ENCODE measurements around the gene AP4S1.
"Not testable (repeated sequence)": the region's sequence is repeated elsewhere in the genome, so short reads cannot be mapped to it uniquely, and the experiment has no call there.

The AP4S1 gene

DNA sequence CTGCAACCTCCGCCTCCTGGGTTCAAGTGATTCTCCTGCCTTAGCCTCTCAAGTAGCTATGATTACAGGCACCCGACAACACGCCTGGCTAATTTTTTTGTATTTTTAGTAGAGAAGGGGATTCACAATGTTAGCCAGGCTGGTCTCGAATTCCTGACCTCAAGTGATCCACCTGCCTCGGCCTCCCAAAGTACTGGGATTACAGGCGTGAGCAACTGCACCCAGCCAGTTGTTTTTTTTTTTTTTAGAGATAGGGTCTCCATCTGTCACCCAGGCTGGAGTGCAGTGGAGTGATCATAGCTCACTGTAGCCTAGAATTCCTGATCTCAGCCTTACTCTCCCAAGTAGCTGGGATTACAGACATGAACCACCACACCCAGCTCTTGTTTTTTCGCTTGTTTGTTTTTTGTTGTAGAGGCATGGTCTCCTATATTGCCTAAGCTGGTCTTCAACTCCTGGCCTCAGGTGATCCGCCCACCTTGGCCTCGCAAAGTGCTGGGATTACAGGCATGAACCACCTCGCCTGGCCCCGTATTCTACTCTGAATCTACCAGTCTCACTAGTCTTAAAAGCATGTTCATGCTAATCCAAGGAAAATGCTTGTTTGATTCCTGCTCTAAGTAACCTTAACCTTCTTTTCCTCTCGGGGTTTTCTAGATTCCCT is 32.4 kb downstream of the AP4S1 start:
- Histone ChIP-seq H3K27me3 (ENCODE audit: control insufficient read depth, insufficient read depth, low read length) (no peaks in the 10 kb centered on the region), H3K27ac (ENCODE audit: low read depth, low read length) (no peak overlapping the region), H3K36me3 (ENCODE audit: control insufficient read depth, insufficient read depth, low read length) (no peaks in the 10 kb centered on the region), H3K4me1 (ENCODE audit: control insufficient read depth, insufficient read depth, low read length) (no peaks in the 10 kb centered on the region), H3K9ac (ENCODE audit: low read length) (no peak overlapping the region), H3K4me3 (ENCODE audit: low read length) (no peak overlapping the region)

DNA sequence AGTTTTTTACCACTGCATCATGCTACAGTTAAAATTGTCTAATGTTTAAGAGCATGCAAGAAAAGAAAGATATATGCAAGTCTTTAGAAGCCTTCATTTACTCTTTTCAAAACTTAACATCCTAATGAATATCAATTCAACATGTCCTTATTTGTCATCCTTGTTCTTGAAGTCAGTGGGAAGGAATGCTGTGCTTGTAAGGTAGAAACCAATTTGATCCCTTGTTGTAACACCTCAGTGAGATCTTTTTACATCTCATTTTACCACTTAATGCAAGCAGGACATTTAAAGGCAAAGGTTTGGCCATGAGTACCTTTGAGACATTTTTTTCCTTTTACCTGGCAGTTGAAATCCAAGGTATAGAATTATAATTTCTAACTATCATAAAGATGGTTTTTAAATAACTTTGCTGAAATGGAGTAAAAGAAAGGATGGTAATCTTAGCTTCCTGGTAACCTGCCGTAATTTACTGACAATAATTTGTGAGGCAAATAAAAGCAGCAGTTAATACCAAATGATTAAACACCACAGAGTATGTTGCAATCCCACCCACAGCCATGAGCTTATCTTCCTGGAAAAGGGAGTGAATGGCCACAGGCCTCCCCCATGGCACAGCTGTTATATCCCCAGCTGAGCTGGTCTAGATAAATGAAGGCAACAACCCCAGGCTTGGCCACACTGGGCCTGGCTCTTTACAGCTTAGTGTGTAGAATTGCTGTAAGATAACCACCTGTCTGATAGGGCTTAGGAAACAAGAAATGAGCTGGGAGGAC is 33.9 kb downstream of the AP4S1 start:
- H3K27me3 ChIP-seq (ENCODE audit: control insufficient read depth, insufficient read depth, low read length), result no peaks in the 10 kb centered on the region
- no peaks in the 10 kb centered on the region for H3K36me3 ChIP-seq (ENCODE audit: control insufficient read depth, insufficient read depth, low read length)
- no peak overlapping the region for H3K9ac ChIP-seq (ENCODE audit: low read length)
- no peaks in the 10 kb centered on the region for H3K4me1 ChIP-seq (ENCODE audit: control insufficient read depth, insufficient read depth, low read length)
- H3K4me3 ChIP-seq (ENCODE audit: low read length), result no peak overlapping the region
- no peak overlapping the region for H3K27ac ChIP-seq (ENCODE audit: low read depth, low read length)

DNA sequence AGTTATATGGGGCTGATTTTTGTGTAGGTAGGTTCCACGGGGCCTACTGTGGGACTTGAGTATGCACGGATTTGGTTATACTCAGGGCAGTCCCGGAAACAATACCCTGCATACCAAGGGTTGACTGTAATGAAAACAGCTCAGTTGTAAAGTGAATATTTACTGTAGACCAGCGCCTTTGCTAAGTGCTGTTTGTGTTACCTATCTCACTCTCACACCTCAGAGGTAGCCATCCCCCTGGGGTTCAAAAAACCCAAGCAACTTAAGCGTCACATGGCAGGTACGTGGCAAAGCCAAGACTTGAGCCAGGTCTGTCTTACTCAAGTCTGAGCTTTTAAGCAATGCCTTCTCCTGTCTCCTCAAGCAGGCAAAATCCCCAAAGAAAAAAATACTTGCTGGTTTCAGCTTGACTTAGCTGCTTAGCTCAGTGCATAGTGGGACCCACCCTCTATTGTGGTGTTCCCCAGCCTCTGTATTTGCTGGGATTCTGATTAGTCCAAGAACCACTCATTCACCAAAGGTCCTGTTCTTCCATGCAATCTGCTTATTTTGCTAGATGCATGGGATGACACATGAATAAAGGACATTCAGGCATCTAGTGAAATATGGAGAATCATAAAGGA is 34.9 kb downstream of the AP4S1 start:
- no peak overlapping the region for H3K27ac ChIP-seq (ENCODE audit: low read depth, low read length)
- H3K4me3 ChIP-seq (ENCODE audit: low read length), result no peak overlapping the region
- no peaks in the 10 kb centered on the region for H3K27me3 ChIP-seq (ENCODE audit: control insufficient read depth, insufficient read depth, low read length)
- H3K36me3 ChIP-seq (ENCODE audit: control insufficient read depth, insufficient read depth, low read length), result no peaks in the 10 kb centered on the region
- H3K9ac ChIP-seq (ENCODE audit: low read length), result no peak overlapping the region
- no peaks in the 10 kb centered on the region for H3K4me1 ChIP-seq (ENCODE audit: control insufficient read depth, insufficient read depth, low read length)

DNA sequence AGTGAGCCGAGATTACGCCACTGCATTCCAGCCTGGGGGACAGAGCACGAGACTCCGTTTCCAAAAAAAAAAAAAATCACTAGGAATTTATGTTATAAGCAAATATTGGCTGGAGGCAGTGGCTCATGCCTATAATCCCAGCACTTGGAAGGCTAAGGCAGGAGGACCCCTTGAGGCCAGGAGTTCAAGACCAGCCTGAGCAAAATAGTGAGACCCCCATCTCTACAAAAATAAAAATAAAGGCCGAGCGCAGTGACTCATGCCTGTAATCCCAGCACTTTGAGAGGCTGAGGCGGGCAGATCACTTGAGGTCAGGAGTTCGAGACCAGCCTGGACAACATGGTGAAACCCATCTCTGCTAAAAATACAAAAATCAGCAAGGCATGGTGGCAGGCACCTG is 37.5 kb downstream of the AP4S1 start:
- H3K4me3 ChIP-seq (ENCODE audit: low read length); H3K27ac ChIP-seq (ENCODE audit: low read depth, low read length); H3K27me3 ChIP-seq (ENCODE audit: control insufficient read depth, insufficient read depth, low read length); H3K36me3 ChIP-seq (ENCODE audit: control insufficient read depth, insufficient read depth, low read length); H3K4me1 ChIP-seq (ENCODE audit: control insufficient read depth, insufficient read depth, low read length); H3K9ac ChIP-seq (ENCODE audit: low read length): not testable (repeated sequence)

DNA sequence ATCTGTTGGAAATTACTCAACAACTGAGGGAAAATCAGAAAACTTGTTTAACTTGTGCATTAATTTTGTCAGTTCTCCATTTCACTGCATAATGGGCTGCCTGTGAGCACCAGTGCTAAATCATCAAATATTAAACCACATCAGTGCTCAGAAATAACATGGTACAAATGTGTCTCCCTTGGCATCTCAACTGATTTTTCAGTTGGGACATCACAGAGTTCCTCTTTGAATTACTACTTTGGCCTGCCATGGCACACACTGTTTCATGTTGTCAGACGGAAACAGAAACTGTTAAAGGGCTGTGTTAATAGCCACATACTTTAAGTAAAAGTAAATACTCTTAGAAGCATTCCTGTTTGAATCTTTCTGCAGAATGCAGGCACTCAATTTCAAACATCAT is 42.8 kb downstream of the AP4S1 start:
- Histone ChIP-seq H3K27ac (ENCODE audit: low read depth, low read length) (no peak overlapping the region), H3K9ac (ENCODE audit: low read length) (no peak overlapping the region), H3K27me3 (ENCODE audit: control insufficient read depth, insufficient read depth, low read length) (no peaks in the 10 kb centered on the region), H3K4me3 (ENCODE audit: low read length) (no peak overlapping the region), H3K4me1 (ENCODE audit: control insufficient read depth, insufficient read depth, low read length) (no peaks in the 10 kb centered on the region), H3K36me3 (ENCODE audit: control insufficient read depth, insufficient read depth, low read length) (no peaks in the 10 kb centered on the region)

DNA sequence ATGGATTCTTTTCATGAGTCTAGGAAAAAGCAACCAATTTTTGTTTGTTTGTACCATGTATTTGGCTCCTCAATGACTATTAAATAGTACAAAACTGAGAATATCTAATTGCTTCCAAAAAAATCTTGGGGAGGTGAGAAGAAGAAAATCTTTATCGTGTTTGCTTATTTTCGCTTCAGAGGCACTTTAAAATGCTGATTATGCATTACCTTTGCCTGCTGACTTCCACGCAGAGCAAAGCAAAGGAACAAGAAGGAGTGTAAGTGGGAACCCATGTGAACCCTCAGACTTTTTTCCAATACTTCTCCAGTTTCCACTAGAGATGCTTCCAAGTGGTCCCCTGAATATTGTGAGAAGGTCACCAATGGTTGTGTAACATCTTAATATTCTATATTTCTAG is 43.9 kb downstream of the AP4S1 start:
- Histone ChIP-seq H3K4me3 (ENCODE audit: low read length) (no peak overlapping the region), H3K27ac (ENCODE audit: low read depth, low read length) (no peak overlapping the region), H3K27me3 (ENCODE audit: control insufficient read depth, insufficient read depth, low read length) (no peaks in the 10 kb centered on the region), H3K4me1 (ENCODE audit: control insufficient read depth, insufficient read depth, low read length) (no peaks in the 10 kb centered on the region), H3K36me3 (ENCODE audit: control insufficient read depth, insufficient read depth, low read length) (no peaks in the 10 kb centered on the region), H3K9ac (ENCODE audit: low read length) (no peak overlapping the region)

DNA sequence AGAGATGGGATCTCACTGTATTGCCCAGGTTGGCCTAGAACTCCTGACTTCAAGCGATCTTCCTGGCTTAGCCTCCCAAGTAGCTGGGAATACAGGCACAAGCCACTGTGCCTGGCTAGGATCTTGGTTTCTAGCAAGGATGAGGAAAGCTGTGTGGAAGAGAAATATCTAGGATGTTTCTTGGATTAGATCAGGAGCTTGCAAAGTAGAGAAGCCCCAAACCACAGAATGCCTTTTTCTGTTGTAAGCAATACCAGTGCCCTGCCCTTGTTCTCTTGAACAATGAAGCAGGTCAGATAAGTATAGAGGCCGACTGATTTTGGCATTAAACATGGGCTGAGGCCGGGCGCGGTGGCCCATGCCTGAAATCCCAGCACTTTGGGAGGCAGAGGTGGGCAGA is 45.0 kb downstream of the AP4S1 start:
- H3K4me1 ChIP-seq (ENCODE audit: control insufficient read depth, insufficient read depth, low read length), result no peaks in the 10 kb centered on the region
- no peak overlapping the region for H3K9ac ChIP-seq (ENCODE audit: low read length)
- H3K4me3 ChIP-seq (ENCODE audit: low read length), result no peak overlapping the region
- H3K27ac ChIP-seq (ENCODE audit: low read depth, low read length), result no peak overlapping the region
- no peaks in the 10 kb centered on the region for H3K27me3 ChIP-seq (ENCODE audit: control insufficient read depth, insufficient read depth, low read length)
- no peaks in the 10 kb centered on the region for H3K36me3 ChIP-seq (ENCODE audit: control insufficient read depth, insufficient read depth, low read length)

DNA sequence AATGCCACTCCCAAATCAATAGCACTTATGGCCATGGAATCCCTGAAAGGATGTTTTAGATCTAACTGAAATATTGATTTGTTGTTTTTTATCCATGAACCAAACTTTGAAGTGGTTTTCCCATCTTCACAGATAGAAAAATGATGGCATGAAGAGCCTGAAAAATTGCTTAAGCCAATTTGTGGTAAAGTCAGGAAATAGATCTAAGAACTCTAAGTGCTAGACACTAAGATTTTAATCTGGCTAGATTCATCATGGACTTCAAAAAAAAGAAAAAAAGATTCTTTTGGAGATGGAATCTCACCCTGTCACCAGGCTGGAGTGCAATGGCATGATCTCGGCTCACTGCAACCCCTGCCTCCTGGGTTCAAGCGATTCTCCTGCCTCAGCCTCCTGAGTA is 45.7 kb downstream of the AP4S1 start:
- Histone ChIP-seq H3K4me3 (ENCODE audit: low read length) (no peak overlapping the region), H3K27me3 (ENCODE audit: control insufficient read depth, insufficient read depth, low read length) (no peaks in the 10 kb centered on the region), H3K27ac (ENCODE audit: low read depth, low read length) (no peak overlapping the region), H3K9ac (ENCODE audit: low read length) (no peak overlapping the region), H3K4me1 (ENCODE audit: control insufficient read depth, insufficient read depth, low read length) (no peaks in the 10 kb centered on the region), H3K36me3 (ENCODE audit: control insufficient read depth, insufficient read depth, low read length) (no peaks in the 10 kb centered on the region)

DNA sequence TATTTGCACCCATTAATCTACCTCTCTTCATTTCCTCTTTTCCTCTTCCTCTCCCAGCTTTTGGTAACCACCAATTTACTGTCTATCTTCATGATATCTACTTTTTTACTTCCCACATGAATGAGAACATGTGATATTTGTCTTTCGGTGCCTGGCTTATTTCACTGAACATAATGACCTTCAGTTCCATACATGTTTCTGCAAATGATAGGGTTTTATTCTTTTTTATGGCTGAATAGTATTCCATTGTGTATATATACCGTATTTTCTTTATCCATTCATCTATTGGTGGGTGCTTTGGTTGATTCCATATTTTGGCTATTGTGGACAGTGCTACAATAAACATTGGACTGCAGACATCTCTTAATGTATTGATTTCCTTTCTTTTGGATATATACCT is 49.7 kb downstream of the AP4S1 start:
- Histone ChIP-seq H3K4me1 (ENCODE audit: control insufficient read depth, insufficient read depth, low read length) (no peaks in the 10 kb centered on the region), H3K36me3 (ENCODE audit: control insufficient read depth, insufficient read depth, low read length) (no peaks in the 10 kb centered on the region), H3K27me3 (ENCODE audit: control insufficient read depth, insufficient read depth, low read length) (no peaks in the 10 kb centered on the region), H3K9ac (ENCODE audit: low read length) (no peak overlapping the region), H3K4me3 (ENCODE audit: low read length) (no peak overlapping the region), H3K27ac (ENCODE audit: low read depth, low read length) (no peak overlapping the region)

DNA sequence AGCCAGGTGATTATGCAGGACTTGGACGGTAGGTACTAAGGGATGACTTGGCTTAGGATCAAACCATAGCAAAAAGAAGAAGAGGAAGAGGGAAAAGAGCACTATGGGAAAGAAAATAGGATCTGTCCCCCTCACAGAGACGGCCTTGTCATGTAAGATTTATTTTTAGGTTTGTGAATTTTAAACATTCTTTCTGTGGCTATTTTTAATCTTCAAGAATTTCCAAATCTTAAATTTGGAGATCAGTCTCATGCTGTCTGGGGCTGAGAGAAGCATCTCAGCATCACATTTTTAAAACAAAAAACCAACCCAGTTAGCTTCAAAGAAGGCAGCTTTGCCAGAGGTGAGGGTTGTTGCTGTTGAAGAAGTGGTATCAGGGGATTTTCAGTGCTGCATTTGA is 53.3 kb downstream of the AP4S1 start:
- no peak overlapping the region for H3K27ac ChIP-seq (ENCODE audit: low read depth, low read length)

DNA sequence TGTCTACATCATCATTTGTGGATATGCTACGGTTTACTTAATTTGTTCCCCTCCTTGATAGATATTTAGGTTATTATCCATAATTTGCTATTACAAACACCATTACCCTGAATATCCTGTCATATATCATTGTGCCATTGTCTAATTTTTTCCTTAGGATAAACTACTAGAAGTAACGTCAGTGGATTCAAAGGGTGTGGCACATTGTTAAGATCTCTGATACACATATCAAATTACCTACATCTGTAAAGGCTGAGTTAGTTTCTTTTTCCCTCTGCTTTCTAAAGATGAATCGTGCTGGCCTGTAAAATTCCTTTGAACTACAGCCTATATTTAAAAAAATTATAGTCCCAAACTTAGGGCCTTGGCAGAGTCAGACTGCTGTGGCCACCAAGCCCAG is 54.6 kb downstream of the AP4S1 start:
- Histone ChIP-seq H3K9ac (ENCODE audit: low read length) (no peak overlapping the region), H3K4me1 (ENCODE audit: control insufficient read depth, insufficient read depth, low read length) (no peaks in the 10 kb centered on the region), H3K27me3 (ENCODE audit: control insufficient read depth, insufficient read depth, low read length) (no peaks in the 10 kb centered on the region), H3K36me3 (ENCODE audit: control insufficient read depth, insufficient read depth, low read length) (no peaks in the 10 kb centered on the region), H3K4me3 (ENCODE audit: low read length) (no peak overlapping the region), H3K27ac (ENCODE audit: low read depth, low read length) (no peak overlapping the region)

More for the DNA sequence above, 53.3 kb downstream of the AP4S1 start:
- no peaks in the 10 kb centered on the region for H3K27me3 ChIP-seq (ENCODE audit: control insufficient read depth, insufficient read depth, low read length)
- no peaks in the 10 kb centered on the region for H3K4me1 ChIP-seq (ENCODE audit: control insufficient read depth, insufficient read depth, low read length)
- H3K9ac ChIP-seq (ENCODE audit: low read length), result no peak overlapping the region
- H3K4me3 ChIP-seq (ENCODE audit: low read length), result no peak overlapping the region
- H3K36me3 ChIP-seq (ENCODE audit: control insufficient read depth, insufficient read depth, low read length), result no peaks in the 10 kb centered on the region

DNA sequence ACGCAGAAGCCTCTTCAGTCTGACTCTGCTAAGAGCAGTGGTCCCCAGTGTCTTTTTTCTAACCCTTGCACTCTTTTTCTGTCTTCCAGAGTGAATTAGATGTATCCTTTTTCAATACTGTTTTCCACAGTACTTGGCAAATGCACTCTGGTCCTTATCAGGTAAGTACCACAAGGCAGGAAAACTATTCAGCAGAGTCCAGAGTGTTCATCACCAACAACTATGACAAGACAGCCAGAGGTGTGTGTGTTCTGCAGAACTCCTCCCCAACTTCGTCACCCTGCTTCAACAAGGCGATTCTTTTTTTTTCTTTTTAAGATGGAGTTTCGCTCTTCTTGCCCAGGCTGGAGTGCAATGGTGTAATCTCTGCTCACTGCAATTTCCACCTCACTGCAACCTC is 55.0 kb downstream of the AP4S1 start:
- Histone ChIP-seq H3K27me3 (ENCODE audit: control insufficient read depth, insufficient read depth, low read length) (no peaks in the 10 kb centered on the region), H3K4me1 (ENCODE audit: control insufficient read depth, insufficient read depth, low read length) (no peaks in the 10 kb centered on the region), H3K4me3 (ENCODE audit: low read length) (no peak overlapping the region), H3K9ac (ENCODE audit: low read length) (no peak overlapping the region), H3K36me3 (ENCODE audit: control insufficient read depth, insufficient read depth, low read length) (no peaks in the 10 kb centered on the region), H3K27ac (ENCODE audit: low read depth, low read length) (no peak overlapping the region)

DNA sequence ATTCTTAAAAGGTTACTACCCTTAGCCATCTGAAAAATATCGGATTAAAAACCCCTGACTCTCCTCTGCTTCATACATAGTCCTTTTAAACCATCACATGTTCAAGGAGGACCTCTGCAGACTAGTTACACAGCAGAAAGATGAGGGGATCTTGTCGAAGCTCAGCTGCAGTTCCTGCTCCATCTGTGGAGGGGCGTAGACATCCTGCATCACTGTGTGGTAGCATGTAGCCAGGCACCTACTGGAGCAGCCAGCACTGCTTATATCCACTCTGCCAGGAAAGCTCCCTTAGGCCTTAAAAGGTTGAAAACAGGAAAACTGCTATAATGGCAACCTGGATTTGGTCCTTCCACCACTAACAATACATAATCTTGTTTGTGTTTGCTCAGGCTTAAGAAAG is 58.3 kb downstream of the AP4S1 start:
- Histone ChIP-seq H3K36me3 (ENCODE audit: control insufficient read depth, insufficient read depth, low read length) (no peaks in the 10 kb centered on the region), H3K9ac (ENCODE audit: low read length) (no peak overlapping the region), H3K27me3 (ENCODE audit: control insufficient read depth, insufficient read depth, low read length) (no peaks in the 10 kb centered on the region), H3K27ac (ENCODE audit: low read depth, low read length) (peak overlapping the region; percentile 45), H3K4me3 (ENCODE audit: low read length) (no peak overlapping the region), H3K4me1 (ENCODE audit: control insufficient read depth, insufficient read depth, low read length) (no peaks in the 10 kb centered on the region)

Data from rectal smooth muscle tissue (tissue), 1 donor.